ENCODE data around the gene KBTBD13.

DNA sequence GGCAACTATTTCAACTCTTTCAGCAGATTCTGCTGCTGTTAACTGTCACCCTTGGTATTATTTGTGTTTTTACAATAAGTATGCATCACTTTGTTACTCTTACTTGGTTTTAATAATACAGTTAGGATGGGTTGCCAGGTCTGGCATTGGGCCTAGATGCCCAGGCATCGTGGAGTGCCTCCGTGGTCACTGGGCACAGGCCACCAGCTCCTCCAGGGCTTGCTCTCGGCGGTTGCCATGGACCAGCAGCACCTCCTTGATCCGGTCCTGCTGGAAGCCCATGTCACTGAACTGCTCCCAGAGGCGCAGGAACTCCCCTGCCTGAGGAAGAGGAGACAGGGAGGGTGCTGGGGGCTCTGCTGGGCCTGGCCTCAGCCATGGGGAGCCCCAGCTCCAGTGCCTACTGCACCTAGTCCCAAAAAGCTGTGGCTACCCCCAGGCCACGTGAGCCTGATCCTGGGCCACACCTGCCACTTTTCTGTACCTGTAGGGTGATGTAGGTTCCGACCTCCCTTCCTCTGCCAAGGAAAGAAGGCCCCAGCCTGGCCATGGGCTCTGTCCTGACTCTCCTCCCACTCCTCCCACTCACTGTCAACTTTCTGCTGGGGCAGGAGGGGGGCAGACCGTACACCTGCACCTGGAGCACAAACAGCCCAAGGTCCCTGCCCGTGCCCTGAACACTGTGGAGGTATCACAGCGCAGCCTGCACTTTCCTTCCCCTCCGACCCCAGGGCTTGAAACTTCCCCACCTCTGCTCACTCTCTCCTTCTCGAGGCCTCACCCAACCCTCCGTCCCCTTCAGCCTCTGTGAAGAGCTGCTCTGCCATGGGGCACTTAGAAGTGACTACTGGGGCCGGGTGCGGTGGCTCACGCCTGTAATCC, 16.6 kb downstream of the KBTBD13 start:
- TF ChIP-seq, protein P1, sequence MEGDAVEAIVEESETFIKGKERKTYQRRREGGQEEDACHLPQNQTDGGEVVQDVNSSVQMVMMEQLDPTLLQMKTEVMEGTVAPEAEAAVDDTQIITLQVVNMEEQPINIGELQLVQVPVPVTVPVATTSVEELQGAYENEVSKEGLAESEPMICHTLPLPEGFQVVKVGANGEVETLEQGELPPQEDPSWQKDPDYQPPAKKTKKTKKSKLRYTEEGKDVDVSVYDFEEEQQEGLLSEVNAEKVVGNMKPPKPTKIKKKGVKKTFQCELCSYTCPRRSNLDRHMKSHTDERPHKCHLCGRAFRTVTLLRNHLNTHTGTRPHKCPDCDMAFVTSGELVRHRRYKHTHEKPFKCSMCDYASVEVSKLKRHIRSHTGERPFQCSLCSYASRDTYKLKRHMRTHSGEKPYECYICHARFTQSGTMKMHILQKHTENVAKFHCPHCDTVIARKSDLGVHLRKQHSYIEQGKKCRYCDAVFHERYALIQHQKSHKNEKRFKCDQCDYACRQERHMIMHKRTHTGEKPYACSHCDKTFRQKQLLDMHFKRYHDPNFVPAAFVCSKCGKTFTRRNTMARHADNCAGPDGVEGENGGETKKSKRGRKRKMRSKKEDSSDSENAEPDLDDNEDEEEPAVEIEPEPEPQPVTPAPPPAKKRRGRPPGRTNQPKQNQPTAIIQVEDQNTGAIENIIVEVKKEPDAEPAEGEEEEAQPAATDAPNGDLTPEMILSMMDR (IDR thresholded peaks at IDR 0.05), result no peak
- TF ChIP-seq EP300 (IDR thresholded peaks at IDR 0.05), result no peak
